NB4 (cell line): ENCODE data around the gene PDCD1.

Experiments used
- MYC ChIP-seq: IDR thresholded peaks from 2 replicates; pipeline ENCODE4 v1.6.1; 2011; ENCODE audit warnings: low read depth, low read length
- POLR2A ChIP-seq: IDR thresholded peaks from 2 replicates; pipeline ENCODE4 v1.6.1; 2011; ENCODE audit warnings: mild to moderate bottlenecking; ENCODE audit not compliant: insufficient read length; ENCODE audit errors: extremely low read depth
- TF ChIP-seq, protein P1 (sequence below): IDR thresholded peaks from one replicate; pipeline ENCODE4 v1.5.1; 2012; ENCODE audit warnings: low read depth, low read length
- TF ChIP-seq, protein P2 (sequence below): IDR thresholded peaks from 2 replicates; pipeline ENCODE4 v1.6.1; 2011; ENCODE audit warnings: low read depth, low read length

GRCh38 chr2:241894681-241895426 is 36.2 kb upstream of the PDCD1 start:
- TF ChIP-seq POLR2A (no peak), MYC (no peak)
- TF ChIP-seq, protein P1, sequence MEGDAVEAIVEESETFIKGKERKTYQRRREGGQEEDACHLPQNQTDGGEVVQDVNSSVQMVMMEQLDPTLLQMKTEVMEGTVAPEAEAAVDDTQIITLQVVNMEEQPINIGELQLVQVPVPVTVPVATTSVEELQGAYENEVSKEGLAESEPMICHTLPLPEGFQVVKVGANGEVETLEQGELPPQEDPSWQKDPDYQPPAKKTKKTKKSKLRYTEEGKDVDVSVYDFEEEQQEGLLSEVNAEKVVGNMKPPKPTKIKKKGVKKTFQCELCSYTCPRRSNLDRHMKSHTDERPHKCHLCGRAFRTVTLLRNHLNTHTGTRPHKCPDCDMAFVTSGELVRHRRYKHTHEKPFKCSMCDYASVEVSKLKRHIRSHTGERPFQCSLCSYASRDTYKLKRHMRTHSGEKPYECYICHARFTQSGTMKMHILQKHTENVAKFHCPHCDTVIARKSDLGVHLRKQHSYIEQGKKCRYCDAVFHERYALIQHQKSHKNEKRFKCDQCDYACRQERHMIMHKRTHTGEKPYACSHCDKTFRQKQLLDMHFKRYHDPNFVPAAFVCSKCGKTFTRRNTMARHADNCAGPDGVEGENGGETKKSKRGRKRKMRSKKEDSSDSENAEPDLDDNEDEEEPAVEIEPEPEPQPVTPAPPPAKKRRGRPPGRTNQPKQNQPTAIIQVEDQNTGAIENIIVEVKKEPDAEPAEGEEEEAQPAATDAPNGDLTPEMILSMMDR = no peak
- TF ChIP-seq, protein P2, sequence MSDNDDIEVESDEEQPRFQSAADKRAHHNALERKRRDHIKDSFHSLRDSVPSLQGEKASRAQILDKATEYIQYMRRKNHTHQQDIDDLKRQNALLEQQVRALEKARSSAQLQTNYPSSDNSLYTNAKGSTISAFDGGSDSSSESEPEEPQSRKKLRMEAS = no peak
